Astrocyte (in vitro differentiated cells and primary cell): ENCODE measurements around the gene BCAT1. TPM values are rescaled to one million over a fixed set of nuclear protein-coding genes. Genes with fewer than 3 reads are reported as not detected.

Experiments used
- DNase-seq: peaks from one replicate; pipeline ENCODE4 v3.0.0-alpha.2; 2010; ENCODE audit warnings: low read depth
- FAIRE-seq: peaks from 2 replicates; lab custom pipeline; 2011; peaks lifted over from hg19 to GRCh38; lab: Jason Lieb, UNC
- H2AFZ ChIP-seq: 2 replicates; pipeline ENCODE4 v1.6.0; 2012; ENCODE audit warnings: low read depth, low read length, inconsistent platforms
- H3K27ac ChIP-seq: 2 replicates; pipeline ENCODE4 v1.5.1; 2011; ENCODE audit warnings: low read depth, low read length, inconsistent platforms
- H3K27me3 ChIP-seq: 2 replicates; pipeline ENCODE4 v1.6.0; 2011; ENCODE audit warnings: low read length, inconsistent platforms; ENCODE audit not compliant: insufficient read depth
- H3K36me3 ChIP-seq: 2 replicates; pipeline ENCODE4 v1.5.1; 2011; ENCODE audit warnings: low read length, inconsistent platforms; ENCODE audit not compliant: insufficient read depth
- H3K4me1 ChIP-seq: 2 replicates; pipeline ENCODE4 v1.5.1; 2011; ENCODE audit warnings: low read length, inconsistent platforms; ENCODE audit not compliant: insufficient read depth
- H3K4me2 ChIP-seq: 2 replicates; pipeline ENCODE4 v1.6.0; 2012; ENCODE audit warnings: low read length, inconsistent platforms
- H3K4me3 ChIP-seq: 2 replicates; pipeline ENCODE4 v1.5.1; 2011; ENCODE audit warnings: low read depth, mild to moderate bottlenecking, low read length, inconsistent platforms; ENCODE audit not compliant: insufficient read depth
- H3K79me2 ChIP-seq: 2 replicates; pipeline ENCODE4 v1.6.0; 2012; ENCODE audit warnings: mild to moderate bottlenecking, low read length, inconsistent platforms; ENCODE audit not compliant: insufficient read depth
- H3K9ac ChIP-seq: 2 replicates; pipeline ENCODE4 v1.6.0; 2012; ENCODE audit warnings: mild to moderate bottlenecking, low read length, inconsistent platforms
- H3K9me3 ChIP-seq: 2 replicates; pipeline ENCODE4 v1.5.1; 2012; ENCODE audit warnings: low read depth, mild to moderate bottlenecking, low read length, inconsistent platforms; ENCODE audit not compliant: insufficient read depth
- H4K20me1 ChIP-seq: 2 replicates; pipeline ENCODE4 v1.6.0; 2012; ENCODE audit warnings: low read length, inconsistent platforms; ENCODE audit not compliant: insufficient read depth
- H3K27ac Mint-ChIP-seq: one replicate; pipeline ENCODE4 v1.8.0; 2021; ENCODE audit warnings: mild to moderate bottlenecking, mixed read lengths; ENCODE audit not compliant: unreplicated experiment
- H3K27me3 Mint-ChIP-seq: one replicate; pipeline ENCODE4 v1.8.0; 2021; ENCODE audit warnings: low read depth, mixed read lengths; ENCODE audit not compliant: unreplicated experiment
- H3K36me3 Mint-ChIP-seq: one replicate; pipeline ENCODE4 v1.8.0; 2021; ENCODE audit warnings: low read depth, mixed read lengths; ENCODE audit not compliant: unreplicated experiment
- H3K4me1 Mint-ChIP-seq: one replicate; pipeline ENCODE4 v1.8.0; 2021; ENCODE audit warnings: low read depth, mixed read lengths; ENCODE audit not compliant: unreplicated experiment
- H3K4me3 Mint-ChIP-seq: one replicate; pipeline ENCODE4 v1.8.0; 2021; ENCODE audit warnings: mild to moderate bottlenecking, moderate library complexity, mixed read lengths; ENCODE audit not compliant: unreplicated experiment
- H3K9me3 Mint-ChIP-seq: one replicate; pipeline ENCODE4 v1.8.0; 2021; ENCODE audit warnings: mild to moderate bottlenecking, mixed read lengths; ENCODE audit not compliant: unreplicated experiment
- CTCF ChIP-seq: IDR thresholded peaks from 2 replicates; pipeline ENCODE4 v1.5.1; 2011; ENCODE audit warnings: low read depth, mild to moderate bottlenecking, inconsistent platforms, low read length, moderate library complexity; ENCODE audit not compliant: insufficient read depth
- EZH2 ChIP-seq: IDR thresholded peaks from 2 replicates; pipeline ENCODE4 v1.6.1; 2012; ENCODE audit warnings: mild to moderate bottlenecking, low read length, inconsistent platforms; ENCODE audit not compliant: insufficient read depth
- total RNA-seq: library from RNA; stranded (reverse); gene quantifications from 2 replicates; pipeline ENCODE4 v1.2.1, GENCODE V29; 2021

BCAT1 gene
- total RNA-seq, 1 donor from 2014 or later: 476 TPM

- H3K4me2 ChIP-seq: no peak overlapping the region
- Mint-ChIP-seq H3K4me3 (no peak overlapping the region), H3K36me3 (peaks cover 2% of the 10 kb centered on the region), H3K27ac (no peak overlapping the region), H3K4me1 (peaks cover 9% of the 10 kb centered on the region), H3K9me3 (peaks cover 7% of the 10 kb centered on the region), H3K27me3 (no peaks in the 10 kb centered on the region)
- no peak for DNase-seq
- no peak overlapping the region for H3K4me3 ChIP-seq
- no peaks in the 10 kb centered on the region for H3K79me2 ChIP-seq
- H4K20me1 ChIP-seq: no peaks in the 10 kb centered on the region
- no peaks in the 10 kb centered on the region for H3K27me3 ChIP-seq
- no peaks in the 10 kb centered on the region for H3K4me1 ChIP-seq
- no peaks in the 10 kb centered on the region for H3K36me3 ChIP-seq
- H3K9me3 ChIP-seq: no peaks in the 10 kb centered on the region
- no peak overlapping the region for H2AFZ ChIP-seq
- no peak for FAIRE-seq
- TF ChIP-seq CTCF (no peak), EZH2 (no peak)
- no peak overlapping the region for H3K27ac ChIP-seq
- no peak overlapping the region for H3K9ac ChIP-seq
Observed at GRCh38 chr12:24768415-24768814, 180.5 kb downstream of the BCAT1 start.

- FAIRE-seq: no peak
- peaks cover 7% of the 10 kb centered on the region for H3K9me3 Mint-ChIP-seq
Observed at GRCh38 chr12:24767016-24767415, 181.9 kb downstream of the BCAT1 start.

More at GRCh38 chr12:24767016-24767415, 181.9 kb downstream of the BCAT1 start:
- no peak overlapping the region for H3K4me3 ChIP-seq
- no peaks in the 10 kb centered on the region for H4K20me1 ChIP-seq
- H3K27ac Mint-ChIP-seq: no peak overlapping the region
- H3K4me3 Mint-ChIP-seq: no peak overlapping the region
- no peak for DNase-seq
- no peak overlapping the region for H3K27ac ChIP-seq
- H3K36me3 Mint-ChIP-seq: peaks cover 2% of the 10 kb centered on the region
- no peak overlapping the region for H2AFZ ChIP-seq
- no peaks in the 10 kb centered on the region for H3K27me3 Mint-ChIP-seq
- H3K4me1 Mint-ChIP-seq: peaks cover 8% of the 10 kb centered on the region
- H3K4me1 ChIP-seq: no peaks in the 10 kb centered on the region
- H3K4me2 ChIP-seq: no peak overlapping the region
- no peak overlapping the region for H3K9ac ChIP-seq
- no peaks in the 10 kb centered on the region for H3K9me3 ChIP-seq
- TF ChIP-seq EZH2 (no peak), CTCF (no peak)
- no peaks in the 10 kb centered on the region for H3K36me3 ChIP-seq
- no peaks in the 10 kb centered on the region for H3K27me3 ChIP-seq
- H3K79me2 ChIP-seq: no peaks in the 10 kb centered on the region
